Activated CD4-positive, alpha-beta T cell treated with anti-CD3 and anti-CD28 coated beads, Interleukin-2, amount 50 U/mL, for 16 hours (primary cell): ENCODE results near the gene LRWD1.
"Not testable (repeated sequence)": the region's sequence is repeated elsewhere in the genome, so short reads cannot be mapped to it uniquely, and the experiment has no call there.

Source experiments
- DNase-seq: peaks from one replicate; pipeline ENCODE4 v3.0.0-alpha.2; 2020

The LRWD1 gene

GRCh38 chr7:102503141-102503540, 38.4 kb downstream of the LRWD1 start:
- DNase-seq = not testable (repeated sequence)

GRCh38 chr7:102505298-102506185, 40.8 kb downstream of the LRWD1 start:
- not testable (repeated sequence) for DNase-seq

GRCh38 chr7:102507410-102508088, 42.8 kb downstream of the LRWD1 start:
- not testable (repeated sequence) for DNase-seq

- DNase-seq = not testable (repeated sequence)
Measured at GRCh38 chr7:102510575-102510974, 45.8 kb downstream of the LRWD1 start.

- DNase-seq = not testable (repeated sequence)
Measured at GRCh38 chr7:102511860-102512522, 47.2 kb downstream of the LRWD1 start.

GRCh38 chr7:102512642-102513221, 47.9 kb downstream of the LRWD1 start:
- not testable (repeated sequence) for DNase-seq

GRCh38 chr7:102514881-102515721, 50.3 kb downstream of the LRWD1 start:
- not testable (repeated sequence) for DNase-seq

- not testable (repeated sequence) for DNase-seq
Measured at GRCh38 chr7:102515889-102516288, 51.1 kb downstream of the LRWD1 start.

- DNase-seq = not testable (repeated sequence)
Measured at GRCh38 chr7:102516951-102517350, 52.2 kb downstream of the LRWD1 start.

- DNase-seq = not testable (repeated sequence)
Measured at GRCh38 chr7:102517550-102518147, 52.9 kb downstream of the LRWD1 start, which contains the start of gene RASA4B. Gene RASA4B (minus strand): TSS chr7:102517777. CDS start chr7:102517710, 67 bp downstream.

- DNase-seq = not testable (repeated sequence)
Measured at GRCh38 chr7:102520797-102521196, 56.0 kb downstream of the LRWD1 start.
